Measurements from ENCODE around the gene SLC6A15.

SLC6A15 gene

DNA sequence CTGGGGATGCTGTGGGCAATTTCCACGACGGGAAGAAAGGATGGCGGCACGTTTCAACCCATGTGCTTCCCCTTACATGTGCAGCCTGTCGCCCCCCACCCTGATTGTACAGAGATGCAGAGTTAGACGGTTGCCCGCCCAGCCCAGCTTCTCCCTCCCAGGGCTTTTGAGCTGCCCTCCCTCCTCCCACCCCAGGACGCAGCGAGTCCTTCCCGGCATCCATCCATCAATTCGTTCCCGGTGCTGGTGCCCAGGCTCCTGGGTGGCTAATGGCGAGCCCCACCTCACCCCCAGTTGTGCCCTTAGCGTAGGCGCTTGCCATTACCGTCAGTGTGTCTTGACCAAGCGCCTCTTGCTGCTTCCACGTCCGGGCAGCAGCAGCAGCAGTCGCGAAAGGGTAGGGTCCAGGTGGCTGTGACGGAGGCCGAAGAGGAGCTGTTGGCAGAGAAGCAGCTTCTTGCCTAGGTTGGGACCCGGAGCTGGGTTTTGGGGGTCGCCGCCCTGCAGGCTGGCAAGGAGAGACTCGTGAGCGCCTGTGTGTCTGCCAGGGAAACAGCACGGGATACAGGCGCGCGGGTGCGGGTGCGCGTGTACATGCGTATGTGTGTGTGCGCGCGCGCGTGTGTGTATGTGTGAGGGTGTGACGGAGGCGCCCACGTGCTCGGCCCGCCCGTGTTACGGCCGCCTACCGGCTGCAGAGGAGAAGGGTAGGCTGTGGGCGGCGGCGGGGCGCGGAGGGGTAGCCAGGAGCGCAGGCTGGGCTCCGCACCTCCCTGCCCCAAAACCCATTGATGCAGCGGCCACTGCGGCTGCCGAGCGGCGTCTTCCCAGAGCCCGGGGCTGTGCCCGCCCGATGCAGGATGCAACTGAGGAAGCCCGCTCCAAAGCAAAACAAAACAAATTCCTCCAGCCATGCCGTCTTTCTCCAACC is at the start of gene SLC6A15:
Gene SLC6A15 (minus strand): TSS at position 602 of the 931 bp plus-strand sequence. CDS start 20,679 bp downstream, outside the sequence.
- DNase-seq, result peak; percentile 53 to 75

DNA sequence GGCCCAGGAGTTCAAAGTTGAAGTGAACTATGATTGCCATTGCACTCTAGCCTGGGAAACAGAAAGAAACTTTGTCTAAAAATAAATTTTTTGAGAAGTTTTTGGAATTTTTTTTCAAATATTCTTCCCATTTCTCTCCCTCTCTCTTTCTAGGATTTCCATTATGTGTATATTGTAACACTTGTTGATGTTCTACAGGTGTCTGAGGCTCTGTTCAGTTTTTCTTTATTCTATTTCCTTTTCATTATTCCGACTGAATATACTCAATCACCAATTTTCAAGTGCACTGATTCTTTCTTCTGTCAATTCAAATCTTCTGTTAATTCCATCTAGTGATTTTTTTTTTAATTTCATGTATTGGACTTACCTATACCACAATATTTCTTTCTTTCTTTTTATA is 48.3 kb upstream of the SLC6A15 start:
- no peak for DNase-seq

GRCh38 chr12:84955298-84955697 is 42.7 kb upstream of the SLC6A15 start:
- DNase-seq, result no peak

- no peak for DNase-seq
Measured at GRCh38 chr12:84954415-84954814, 41.8 kb upstream of the SLC6A15 start.

- DNase-seq, result no peak
Measured at GRCh38 chr12:84950971-84951546, 38.5 kb upstream of the SLC6A15 start.

DNA sequence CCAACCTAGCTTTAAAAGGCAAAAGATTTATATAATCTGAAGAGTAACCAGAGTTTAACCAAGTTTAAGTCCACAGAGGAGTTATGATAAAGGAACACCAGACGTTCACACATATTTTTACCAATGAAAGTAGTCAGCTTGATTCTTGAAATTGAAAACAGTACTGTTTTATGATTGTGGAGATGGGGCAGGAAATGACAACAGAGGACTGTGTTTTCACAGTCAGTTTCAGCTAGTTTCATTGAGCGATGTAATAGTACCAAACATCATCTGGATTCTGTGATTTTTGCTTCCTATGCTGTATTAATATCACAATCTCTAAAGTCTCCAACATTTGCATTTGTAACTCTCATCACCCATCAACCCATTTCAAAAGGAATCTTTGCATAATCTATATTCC is 34.2 kb upstream of the SLC6A15 start:
- no peak for DNase-seq

GRCh38 chr12:84937415-84937814 is 24.8 kb upstream of the SLC6A15 start:
- DNase-seq, result no peak

GRCh38 chr12:84929501-84929900 is 16.9 kb upstream of the SLC6A15 start:
- no peak for DNase-seq

- DNase-seq, result no peak
Measured at GRCh38 chr12:84924981-84925380, 12.4 kb upstream of the SLC6A15 start.

GRCh38 chr12:84922693-84923092 is 10.1 kb upstream of the SLC6A15 start:
- no peak for DNase-seq

GRCh38 chr12:84920331-84920730 is 7.7 kb upstream of the SLC6A15 start:
- DNase-seq, result no peak

DNA sequence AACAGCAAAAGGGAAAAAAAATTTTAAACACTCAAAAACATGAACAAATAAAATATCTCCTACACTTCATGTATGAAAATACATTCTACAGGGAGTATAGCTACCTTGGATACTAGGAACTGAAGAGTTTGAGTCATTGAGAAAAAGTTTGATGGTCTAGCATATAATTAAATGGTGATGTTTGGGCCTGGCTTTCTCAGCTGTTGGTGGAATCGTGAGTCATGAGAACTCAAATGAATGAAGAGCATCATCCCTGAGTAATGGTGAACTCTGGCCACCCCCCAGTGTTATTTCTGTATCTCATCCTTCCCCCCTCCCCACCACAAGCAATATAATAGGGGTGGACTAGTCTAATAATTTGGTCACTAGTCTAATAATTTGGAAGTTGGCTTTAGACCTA is 6.7 kb upstream of the SLC6A15 start:
- no peak for DNase-seq

DNA sequence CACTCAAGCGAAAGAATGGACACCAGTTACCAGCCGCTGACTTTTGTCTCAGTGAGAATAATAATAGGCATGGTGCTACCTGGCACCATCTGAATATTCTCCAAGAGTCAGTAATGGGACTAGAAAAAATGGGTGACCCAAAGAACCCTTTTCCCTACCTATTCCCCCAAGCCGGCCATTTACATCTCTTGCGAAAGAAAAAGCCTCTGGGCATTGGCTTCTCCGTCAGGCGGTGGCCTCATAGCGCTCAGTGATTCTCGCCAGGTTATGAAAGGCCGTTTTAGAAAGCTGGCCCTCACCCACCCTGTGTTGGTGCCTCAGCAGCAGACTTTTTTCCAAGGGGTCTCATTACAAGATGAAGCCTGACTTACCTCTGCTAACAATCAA is 523 bp upstream of the SLC6A15 start:
- peak in 1 of 2 experiments; percentile 26 for DNase-seq

DNA sequence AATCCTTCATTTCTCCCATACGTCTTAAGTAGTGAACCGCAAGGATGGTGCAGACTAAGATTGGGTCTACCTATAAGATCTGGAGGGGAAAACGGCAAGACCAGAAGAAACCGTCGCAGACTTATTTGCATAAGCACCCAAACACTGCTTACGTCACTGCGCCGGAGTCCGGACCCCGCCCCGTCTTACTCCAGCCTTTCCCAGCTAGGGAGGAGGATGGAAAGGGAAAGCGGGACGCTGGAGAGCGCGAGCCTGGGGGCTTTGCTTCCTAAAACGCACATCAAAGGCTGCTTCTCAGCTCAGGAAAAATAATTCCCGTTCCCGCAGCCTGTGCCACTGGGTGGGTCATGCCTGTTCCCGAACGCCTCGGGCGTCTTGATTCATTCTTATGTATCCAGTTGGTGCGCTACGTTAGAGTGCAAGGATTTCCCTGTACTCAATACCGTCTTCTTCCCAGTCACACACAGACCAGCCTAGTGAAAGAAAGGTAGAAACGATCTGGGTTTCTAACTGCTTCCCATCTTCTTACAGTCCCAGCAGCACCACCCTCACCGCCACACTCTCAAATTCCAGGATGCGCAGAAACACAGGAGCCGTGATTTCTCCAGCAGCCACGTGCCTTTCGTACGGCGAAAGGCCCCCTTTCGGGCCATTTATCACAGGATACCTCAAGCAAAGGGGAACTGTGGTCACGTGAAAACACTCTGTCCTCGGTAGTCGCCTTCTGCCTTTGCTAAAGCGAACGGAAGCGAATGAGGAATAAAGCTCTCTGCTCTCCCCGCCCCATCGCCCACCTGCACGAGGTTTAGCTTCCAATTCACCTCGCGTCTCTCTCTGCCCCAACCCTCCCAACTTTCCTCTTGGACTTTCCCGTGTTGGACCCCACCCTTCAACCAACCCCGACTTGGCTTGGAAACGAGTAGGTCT is 1.1 kb downstream of the SLC6A15 start:
- peak; percentile 51 to 60 for DNase-seq

DNA sequence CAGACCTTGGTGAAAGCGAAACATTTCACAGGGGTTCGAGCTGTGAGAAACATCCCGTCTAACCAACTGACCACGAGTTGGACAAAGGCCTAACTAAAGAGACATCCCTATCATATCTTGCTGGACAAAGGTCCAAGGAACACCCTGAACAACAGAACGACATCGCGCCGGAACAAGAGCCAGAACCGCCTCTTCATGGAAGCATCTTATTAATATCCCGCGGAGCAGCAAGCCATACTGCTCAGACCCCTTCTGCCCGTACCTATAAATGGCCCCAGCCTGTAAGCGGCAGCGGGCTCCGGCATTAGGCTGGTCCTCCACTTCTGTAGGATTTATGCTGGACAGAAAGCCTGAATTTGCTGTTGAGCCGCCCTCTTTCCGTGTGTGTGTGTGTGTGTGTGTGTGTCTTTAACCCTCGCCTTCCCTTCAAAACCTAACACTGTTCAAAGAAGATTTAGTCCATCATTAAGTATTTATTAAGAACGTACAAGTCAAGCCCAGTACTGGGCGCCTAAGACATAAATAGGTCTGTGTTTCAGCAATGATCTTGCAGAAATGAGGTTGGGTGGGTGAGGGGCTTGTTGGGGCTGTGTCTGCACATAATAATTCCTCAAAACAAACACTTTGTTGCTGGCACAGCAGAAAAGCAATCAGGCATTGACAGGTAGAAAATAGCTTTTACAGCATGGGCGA is 1.9 kb downstream of the SLC6A15 start:
- DNase-seq, result no peak

DNA sequence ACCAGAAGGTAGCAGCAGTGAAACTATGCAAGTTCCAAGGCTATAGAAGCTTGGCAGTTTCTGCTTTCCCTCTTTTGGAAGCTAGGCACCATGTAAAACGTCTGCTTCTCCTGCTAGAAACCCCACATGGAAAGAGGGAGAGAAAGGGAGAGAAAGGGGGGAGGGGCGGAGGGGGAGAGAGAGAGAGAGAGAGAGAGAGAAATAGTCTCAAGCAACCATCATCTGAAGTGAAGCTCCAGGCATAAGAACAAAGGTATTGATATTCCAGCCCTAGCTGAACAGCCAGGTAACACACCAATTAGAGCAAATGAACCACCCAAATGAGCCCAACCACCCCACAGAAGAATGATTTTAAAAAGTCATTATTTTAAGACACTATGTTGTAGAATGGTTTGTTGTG is 8.5 kb downstream of the SLC6A15 start:
- no peak for DNase-seq

DNA sequence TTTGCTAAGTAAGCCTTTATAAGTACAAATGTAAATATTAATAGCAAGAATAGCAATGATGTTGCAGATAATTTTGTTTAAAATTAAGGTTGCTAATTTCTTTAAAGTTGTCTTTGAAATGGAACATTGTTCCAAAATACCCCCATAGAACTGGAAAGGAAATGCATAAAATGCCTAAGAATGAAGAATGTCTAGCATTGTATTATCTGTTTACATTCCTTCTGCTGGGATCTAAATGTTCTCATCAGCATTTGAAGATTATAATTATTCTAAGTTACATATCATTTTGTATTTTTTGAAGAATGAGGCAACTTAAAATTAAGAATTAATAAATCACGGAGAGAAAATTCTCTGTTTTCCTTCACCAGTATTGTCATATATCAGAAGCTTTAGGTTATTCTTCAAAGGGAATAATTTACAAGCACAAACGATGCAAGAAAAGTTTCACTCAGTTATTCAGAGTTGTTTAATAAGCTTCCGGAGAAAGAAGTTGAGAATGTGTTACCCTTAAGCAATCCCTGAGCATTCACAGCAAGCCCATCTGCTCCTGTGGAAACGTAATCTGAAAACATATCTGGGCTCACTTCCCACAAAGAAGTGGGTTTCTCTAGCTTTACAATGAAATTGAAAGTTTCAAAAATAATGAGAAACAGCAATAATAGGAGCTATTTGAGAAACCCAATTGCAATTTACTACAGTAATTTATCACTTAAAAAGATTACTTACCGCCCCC is 21.3 kb downstream of the SLC6A15 start:
- DNase-seq, result no peak

DNA sequence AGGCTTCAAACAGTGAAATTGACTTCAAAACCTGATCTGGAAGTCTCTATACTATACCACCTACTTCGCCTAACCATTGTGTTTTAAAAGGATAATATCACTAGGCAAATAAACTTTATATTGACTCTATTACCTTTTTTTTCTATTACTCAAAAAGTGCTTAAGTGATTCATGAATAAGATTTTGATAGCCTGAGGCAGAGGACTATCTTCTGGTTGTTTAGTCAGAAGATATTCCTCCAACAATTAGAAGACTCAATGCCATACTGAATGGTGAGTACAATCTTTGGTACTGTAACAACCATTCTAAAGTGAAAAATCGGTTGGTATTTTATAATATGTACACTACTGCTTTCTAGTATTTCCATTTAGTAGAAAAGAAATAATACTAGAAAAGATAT is 22.8 kb downstream of the SLC6A15 start:
- DNase-seq, result no peak

GRCh38 chr12:84888861-84889260 is 23.7 kb downstream of the SLC6A15 start:
- no peak for DNase-seq

DNA sequence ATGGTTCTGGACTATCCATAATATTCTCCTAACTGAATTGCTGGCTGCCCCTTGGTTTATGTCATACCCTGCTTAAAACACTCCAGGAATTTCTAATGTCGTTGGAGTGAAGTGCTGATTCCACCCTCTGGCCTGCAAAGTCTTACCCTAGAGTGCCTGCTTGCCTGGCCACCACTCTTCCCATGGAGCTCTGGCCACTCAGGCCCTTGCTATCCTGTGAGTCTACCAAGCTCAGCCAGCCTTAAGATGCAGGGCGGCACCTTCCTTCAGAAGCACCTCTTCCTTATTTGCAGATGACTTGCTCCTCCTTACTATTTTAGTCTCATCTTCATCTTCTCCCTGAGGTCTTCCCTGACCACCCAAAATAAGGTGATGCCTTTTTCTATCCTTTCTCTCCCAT is 35.3 kb downstream of the SLC6A15 start:
- no peak for DNase-seq

DNA sequence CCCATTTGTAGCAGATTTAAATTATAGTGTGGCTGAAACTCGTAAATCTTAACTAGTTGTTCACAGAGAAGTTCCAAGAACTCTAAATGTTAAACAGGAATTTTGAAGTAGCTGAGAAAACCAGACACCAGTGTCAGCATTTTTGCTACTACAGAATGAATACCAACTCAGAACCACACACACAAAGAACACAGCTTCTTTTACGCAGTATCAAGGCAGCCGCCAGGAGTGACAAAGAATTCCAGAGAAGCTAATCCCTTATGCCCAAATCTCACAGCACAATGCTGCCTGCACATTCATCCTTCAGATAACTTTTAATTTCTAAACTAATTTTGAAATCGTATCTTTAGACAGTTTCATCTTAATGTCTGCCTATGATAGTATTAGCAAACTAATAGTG is 37.4 kb downstream of the SLC6A15 start:
- DNase-seq, result no peak

- DNase-seq, result no peak
Measured at GRCh38 chr12:84874825-84875139, 37.8 kb downstream of the SLC6A15 start.

Measured in NCI-H1930 (cell line).